HG02588 (cell line): Measurements from ENCODE around the gene STUB1.

Experiments used
- ATAC-seq: cut with Tn5 transposase; IDR thresholded peaks from one replicate; pipeline ENCODE4 v1.9.1; 2021; ENCODE audit warnings: mild to moderate bottlenecking, moderate library complexity; ENCODE audit not compliant: unreplicated experiment

Gene STUB1

GRCh38 chr16:693766-694165 is 13.6 kb downstream of the STUB1 start:
- ATAC-seq = no peak

GRCh38 chr16:694187-694862 is 14.1 kb downstream of the STUB1 start:
- no peak for ATAC-seq

GRCh38 chr16:694863-695354 is 14.7 kb downstream of the STUB1 start:
- ATAC-seq = no peak

GRCh38 chr16:695355-696089 is 15.3 kb downstream of the STUB1 start:
- no peak for ATAC-seq

DNA sequence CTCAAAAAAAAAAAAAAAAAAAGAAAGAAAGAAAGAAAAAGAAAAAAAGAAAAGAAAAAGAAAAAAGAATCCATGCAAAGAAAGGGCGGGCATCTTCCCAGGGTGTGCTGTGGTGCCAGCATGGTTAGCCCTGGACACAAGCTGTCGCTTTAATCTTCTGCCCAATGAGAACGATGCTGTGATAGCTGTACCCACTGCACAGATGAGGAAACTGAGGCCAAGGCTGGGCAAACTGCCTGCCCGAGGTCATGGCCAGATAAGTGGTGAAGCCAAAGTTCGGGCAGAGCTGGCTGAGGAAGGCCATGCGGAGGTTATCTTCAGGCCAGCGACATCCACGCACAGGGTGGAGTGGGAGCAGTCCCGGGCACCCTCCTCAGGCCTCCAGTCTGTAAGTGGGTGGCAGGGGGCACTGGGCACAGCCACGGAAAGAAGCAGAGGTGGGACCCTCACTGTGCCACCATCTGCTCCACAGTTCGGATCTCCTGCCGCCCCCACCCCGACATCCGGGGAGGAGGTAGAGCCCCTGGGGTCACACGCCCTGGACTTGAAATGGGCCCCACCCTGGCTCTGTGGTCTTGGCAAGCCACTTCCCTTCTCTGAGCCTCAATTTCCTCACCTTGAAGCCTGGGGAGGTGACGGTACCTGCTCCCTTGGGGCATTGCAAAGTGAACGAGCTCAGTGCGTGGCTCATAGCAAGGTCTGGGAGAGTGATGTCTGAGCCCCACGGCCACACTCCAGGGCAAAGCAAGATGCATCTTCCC is 18.9 kb downstream of the STUB1 start:
- ATAC-seq = no peak

- ATAC-seq = no peak
Observed at GRCh38 chr16:700684-701584, 20.7 kb downstream of the STUB1 start.

DNA sequence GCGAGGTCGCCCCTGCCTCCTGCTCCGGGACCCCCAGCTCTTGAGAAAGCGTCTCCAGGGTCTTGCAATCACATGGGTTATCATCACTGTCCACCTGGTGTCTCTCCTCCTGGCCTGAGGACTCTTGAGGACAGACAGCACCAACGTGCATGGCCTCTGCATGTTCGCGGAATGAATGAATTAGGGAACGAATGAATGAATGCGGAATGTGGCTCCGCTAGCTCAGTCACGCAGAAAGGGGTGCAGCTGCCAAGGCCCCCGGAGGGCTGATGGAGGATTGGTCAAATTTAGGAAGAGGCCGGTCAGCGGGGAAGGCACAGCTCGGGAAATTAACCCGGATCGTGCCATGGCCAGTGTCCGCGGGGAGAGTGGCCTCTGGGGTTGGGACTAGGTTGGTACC is 22.1 kb downstream of the STUB1 start:
- ATAC-seq = no peak

GRCh38 chr16:703406-703805 is 23.2 kb downstream of the STUB1 start:
- no peak for ATAC-seq

DNA sequence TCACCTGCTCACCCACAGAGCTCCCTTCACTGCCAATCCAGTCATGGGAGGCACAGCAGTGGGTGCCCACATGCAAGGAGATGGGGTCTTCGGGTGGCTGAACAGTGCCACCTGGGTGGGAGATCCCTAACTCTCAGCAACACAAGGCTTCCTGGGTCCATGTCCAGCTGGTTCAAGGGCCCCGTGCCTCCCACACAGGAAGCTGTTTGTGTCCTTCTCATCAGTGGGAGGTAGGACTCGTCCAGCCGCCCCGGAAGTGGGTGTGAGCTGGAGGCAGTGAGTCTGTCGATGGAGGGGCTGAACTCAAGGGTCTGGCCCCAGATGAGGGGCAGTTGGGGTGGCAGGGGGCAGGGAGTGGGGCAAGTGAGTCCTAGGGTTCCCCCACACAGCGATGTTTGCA is 23.8 kb downstream of the STUB1 start:
- no peak for ATAC-seq

GRCh38 chr16:704552-705380 is 24.6 kb downstream of the STUB1 start:
- ATAC-seq = no peak

DNA sequence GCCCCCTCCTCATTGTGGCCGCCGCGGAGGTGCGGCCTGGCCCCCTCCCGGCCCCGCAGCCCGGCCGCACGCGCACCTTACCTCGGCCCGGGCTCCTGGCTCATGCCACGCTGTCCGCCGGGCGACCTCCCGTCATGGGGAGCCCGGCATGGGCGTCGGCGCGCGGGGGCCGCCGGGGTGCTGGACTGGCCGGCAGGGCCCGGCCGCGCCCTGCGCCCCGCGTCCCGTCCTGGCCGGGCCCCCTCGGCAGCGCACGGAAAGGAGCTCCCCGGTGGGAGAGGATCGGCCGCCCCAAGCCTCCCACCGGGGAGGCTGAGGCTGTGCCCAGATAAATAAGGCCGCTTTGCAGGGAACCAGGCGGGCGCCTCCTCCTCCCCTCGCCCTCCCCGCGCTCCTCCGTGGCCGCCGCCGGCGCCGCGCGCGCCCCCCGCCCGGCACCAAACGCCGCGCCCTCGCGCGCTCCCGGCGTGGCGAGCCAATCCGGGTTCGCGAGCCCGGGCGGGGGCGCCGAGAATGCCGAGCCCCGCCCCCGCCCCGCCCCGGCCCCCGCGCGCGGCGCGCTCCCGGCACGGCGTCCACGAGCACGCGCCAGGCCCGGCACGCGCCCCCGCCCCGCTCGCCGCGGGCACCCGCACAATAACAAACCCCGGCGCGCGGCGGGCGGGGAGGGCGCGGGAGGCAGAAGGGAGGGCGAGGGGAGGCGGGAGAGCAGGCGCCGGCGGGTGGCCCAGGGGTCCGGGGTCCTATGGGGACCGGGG is 25.4 kb downstream of the STUB1 start, which contains the start of gene FBXL16:
Gene FBXL16, minus strand, starts transcription at position 371 of the 758 bp plus-strand sequence. CDS start 8,396 bp downstream, outside the sequence.
- no peak for ATAC-seq

- ATAC-seq = no peak
Observed at GRCh38 chr16:706189-707061, 26.2 kb downstream of the STUB1 start.

- no peak for ATAC-seq
Observed at GRCh38 chr16:707062-707538, 26.9 kb downstream of the STUB1 start.

GRCh38 chr16:708019-708418 is 27.8 kb downstream of the STUB1 start:
- no peak for ATAC-seq

DNA sequence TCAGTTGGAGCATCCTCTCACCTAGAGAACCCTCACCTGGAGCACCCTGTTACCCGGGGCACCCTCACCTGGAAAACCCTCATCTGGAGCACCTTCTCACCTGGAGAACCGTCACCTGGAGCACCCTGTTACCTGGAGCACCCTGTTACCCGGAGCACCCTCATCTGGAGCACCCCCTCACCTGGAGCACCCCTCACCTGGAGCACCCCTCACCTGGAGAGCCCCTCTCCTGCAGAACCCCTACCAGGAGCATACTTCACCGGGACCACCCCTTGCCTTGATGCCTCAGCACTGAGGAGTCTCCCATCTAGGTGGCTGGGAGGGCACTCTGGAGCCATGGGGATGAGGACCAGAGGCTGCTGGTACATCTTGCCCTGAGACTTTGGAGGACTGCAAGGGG is 28.7 kb downstream of the STUB1 start:
- no peak for ATAC-seq

- ATAC-seq = no peak
Observed at GRCh38 chr16:709566-710499, 29.6 kb downstream of the STUB1 start.
